Skin of body (tissue), 2 donors: ENCODE data around the gene BMP10. TPM values are rescaled to one million over a fixed set of nuclear protein-coding genes. Genes with fewer than 3 reads are reported as not detected.
"Not testable (repeated sequence)": the region's sequence is repeated elsewhere in the genome, so short reads cannot be mapped to it uniquely, and the experiment has no call there.

Experiments used
- DNase-seq: peaks from one replicate; lab custom pipeline; 2025; lab: John Stamatoyannopoulos, UW
- total RNA-seq: library from RNA; depleted of rRNA; stranded (reverse); fragments of >200 nt; gene quantifications from one replicate; pipeline ENCODE4 v1.2.3, GENCODE V29; 2014

BMP10 gene
- not detected for total RNA-seq

DNA sequence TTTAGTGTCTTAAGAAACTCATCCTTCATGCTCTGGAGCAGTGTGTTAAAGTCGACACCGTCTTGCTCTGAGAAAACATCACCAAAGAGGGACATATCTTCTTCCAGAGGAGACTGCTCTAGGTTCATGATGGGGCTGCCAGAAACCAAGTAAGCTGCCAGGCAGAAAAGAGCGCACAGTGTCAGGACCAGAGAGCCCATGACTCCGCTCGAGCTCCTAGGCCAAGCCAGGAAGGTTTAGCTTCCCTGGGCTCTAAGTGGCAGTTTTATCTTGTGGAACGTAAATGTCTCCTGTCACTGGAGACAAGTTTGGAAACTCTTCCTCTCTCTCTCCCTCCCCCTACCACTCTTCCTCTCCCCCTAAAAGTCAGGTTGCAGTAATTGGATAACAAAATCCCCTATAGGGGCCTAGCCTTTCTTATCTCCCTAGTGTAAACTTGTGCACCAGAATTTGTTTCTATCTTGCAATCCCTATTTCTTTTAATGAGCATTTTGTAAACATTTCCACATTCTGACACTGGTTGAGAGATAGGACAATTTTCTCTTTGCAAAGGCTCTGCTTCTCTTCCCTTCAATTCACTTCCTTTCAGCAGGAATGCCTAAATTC is at the start of gene BMP10:
TSS of gene BMP10 (minus strand) at position 239 of the 606 bp plus-strand sequence. CDS start at position 200, 39 bp downstream.
- no peak for DNase-seq

GRCh38 chr2:68920481-68921170 is 49.4 kb upstream of the BMP10 start:
- DNase-seq: no peak

- DNase-seq: no peak
Observed at GRCh38 chr2:68918497-68918896, 47.3 kb upstream of the BMP10 start.

DNA sequence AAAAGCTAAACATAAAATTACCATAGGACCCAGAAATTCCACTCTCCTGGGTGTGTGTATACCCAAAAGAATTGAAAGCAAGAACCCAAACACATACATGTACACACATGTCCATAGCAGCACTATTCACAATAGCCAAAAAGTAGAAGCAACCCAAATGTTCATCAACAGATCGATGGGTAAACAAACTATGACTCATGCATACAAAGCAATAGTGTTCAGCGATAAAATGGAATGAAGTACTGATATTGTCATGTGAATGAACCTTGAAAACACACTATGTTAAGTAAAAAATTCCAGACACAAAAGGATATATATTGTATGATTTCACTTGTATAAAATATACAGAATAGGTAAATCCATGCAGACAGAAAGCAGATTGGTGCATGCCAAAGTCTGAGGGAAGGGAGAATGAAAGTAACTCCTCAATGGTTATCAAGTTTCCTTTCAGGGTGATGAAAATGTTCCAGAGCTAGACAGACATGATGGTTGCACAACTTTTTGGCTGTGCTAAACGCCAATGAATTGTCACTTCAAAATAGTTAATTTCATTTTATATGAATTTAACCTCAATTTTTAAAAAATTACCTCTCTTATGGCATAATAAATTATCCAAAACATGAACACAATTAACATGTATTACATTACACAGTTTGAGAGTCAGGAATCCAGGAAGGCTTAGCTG is 46.0 kb upstream of the BMP10 start:
- no peak for DNase-seq

- no peak for DNase-seq
Observed at GRCh38 chr2:68916226-68916625, 45.0 kb upstream of the BMP10 start.

DNA sequence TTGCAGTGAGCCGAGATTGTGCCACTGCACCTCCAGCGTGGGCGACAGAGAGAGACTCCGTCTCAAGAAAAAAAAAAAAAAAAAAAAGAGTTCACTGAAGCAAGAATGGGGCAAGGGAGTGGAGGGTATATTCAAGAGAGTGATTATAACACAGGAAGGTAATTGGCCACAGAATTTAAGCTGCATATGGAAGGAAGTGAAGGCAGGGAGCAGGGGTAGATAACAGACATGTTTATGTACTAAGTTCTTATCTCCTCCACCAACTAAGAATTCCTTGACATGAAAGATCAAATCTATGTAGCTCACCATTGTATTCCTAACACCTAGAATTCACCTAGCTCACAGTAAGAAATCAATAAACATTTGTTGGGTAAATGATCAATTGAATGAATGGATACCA is 44.2 kb upstream of the BMP10 start:
- DNase-seq: no peak

DNA sequence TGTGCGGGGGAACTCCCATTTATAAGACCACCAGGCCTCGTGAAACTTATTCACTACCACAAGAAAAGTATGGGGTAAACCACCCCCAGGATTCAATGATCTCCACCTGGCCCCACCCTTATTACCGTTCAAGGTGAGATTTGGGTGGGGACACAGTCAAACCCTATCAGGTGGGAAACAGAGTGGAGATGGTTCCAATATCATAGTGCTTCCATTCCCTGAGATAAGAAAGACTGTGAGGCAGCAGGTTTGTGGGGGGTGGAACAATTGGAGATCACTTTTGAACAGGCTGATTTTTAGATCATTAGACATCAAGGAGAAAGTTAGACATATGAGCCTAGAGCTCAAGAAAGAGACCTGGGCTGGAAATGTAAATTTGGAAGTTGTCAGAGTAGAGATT is 42.2 kb upstream of the BMP10 start:
- no peak for DNase-seq

DNA sequence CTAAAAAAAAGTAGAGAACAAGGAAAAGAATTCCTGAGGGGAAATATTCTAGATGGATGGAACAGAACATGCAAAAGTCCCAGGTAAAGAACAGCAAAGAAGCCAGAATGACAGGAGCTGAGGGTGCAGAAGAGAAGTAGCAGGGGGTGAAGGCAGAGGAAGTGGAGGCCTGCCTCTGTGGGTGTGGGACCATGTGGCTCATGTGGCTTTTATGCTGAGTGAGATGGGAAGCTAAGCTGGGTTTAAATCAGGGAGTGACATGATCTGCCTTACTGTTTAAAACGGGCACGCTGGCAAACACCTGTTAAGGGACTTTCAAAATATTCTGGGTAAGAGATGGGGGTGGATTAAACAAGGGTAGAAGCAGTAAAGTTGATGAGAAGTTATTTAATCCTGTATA is 41.5 kb upstream of the BMP10 start:
- DNase-seq: no peak

DNA sequence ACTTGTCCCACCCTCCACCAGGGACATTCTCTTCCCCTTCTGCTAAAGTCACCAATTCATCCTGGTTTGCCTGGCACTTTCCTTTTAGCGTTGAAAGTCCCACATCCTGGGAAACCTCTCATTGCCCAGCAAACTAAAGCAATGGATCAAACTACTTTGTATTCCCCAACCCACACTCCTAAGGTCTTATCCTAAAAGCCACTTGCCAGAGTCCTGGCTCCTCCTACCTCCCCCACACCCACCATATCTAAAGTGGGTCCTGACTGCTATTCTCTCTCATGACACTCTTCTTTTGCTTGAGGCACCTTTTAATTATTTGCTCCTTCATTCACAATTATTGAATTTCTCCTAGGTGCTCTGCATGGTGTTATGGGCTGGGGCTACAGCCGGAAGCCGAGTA is 40.9 kb upstream of the BMP10 start:
- DNase-seq: no peak

DNA sequence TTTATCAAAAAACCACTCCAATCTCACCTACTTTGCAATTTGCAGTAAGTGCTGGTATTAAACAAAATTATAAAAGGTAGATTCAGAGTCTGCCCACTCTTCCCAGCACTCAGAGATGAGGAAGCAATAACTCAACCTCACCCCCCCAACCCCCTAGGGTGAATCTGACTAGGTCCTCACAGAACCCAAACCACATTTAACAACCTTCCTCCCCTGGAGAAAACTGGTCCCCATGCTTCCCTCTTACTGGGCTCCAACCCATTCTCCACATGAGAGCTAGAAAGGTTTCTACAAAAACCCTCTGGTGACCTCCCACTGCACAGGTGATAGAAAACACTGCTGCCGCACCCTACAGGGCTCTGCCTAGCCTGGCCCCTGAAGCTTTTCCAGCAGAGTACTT is 40.5 kb upstream of the BMP10 start:
- DNase-seq: no peak

DNA sequence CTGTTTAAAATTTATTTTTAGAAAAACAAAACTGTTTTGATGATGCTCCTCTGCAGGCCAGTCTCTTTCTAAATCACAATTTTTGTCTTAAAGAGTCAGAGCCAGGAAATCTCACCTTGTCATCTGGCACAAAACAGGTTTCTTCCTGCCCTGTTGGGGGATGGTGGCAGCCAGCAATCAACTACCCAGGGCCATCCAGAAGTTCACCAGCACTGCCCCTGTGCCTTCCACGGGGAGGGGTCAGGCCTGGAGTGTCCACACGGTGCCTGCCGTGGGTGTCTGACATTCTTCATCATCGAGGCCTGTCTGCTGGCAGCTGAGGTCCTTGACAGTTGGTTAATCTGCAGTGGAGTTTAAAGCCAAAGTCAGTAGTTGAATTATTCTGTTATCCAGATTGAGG is 40.0 kb upstream of the BMP10 start:
- DNase-seq: no peak

GRCh38 chr2:68909793-68910674 is 38.8 kb upstream of the BMP10 start:
- DNase-seq: peak; percentile 28

GRCh38 chr2:68908392-68908970 is 37.3 kb upstream of the BMP10 start:
- DNase-seq: no peak

- DNase-seq: no peak
Observed at GRCh38 chr2:68907920-68908253, 36.7 kb upstream of the BMP10 start.

GRCh38 chr2:68907232-68907919 is 36.2 kb upstream of the BMP10 start:
- DNase-seq: no peak

DNA sequence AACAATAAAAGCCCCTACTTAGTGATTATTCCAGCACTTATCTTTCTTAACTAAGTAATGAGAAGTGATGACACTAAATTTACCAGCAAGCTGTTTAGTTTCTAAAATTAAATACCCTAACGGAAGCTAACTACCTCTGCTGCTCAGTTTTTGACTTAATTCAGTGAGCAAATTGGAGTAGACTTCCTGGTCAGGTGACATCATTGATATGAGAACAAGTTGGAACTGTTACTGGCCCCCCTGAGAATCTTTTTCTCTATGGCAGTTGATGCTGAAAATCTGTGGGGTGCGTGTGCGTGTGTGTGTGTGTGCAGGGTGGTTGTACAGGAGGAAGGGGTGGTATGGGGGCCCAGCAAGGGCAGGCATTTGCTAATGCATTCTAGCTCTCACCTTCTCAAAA is 35.5 kb upstream of the BMP10 start:
- DNase-seq: no peak

DNA sequence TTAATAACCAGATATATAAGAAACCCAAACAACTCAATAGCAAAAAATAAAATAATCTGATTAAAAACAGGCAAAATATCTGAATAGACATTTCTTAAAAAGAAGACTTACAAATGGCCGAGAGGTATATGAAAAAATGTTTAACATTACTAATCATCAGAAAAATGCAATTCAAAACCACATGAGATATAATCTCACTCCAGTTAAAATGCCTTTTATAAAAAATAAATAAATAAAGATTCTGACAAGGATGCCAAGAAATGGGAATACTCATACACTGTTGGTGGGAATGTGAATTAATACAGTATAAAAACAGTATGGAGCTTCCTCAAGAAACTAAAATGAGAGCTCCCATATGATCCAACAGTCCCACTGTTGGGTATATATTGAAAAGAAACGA is 33.9 kb upstream of the BMP10 start:
- no peak for DNase-seq

- no peak for DNase-seq
Observed at GRCh38 chr2:68901561-68901960, 30.4 kb upstream of the BMP10 start.

DNA sequence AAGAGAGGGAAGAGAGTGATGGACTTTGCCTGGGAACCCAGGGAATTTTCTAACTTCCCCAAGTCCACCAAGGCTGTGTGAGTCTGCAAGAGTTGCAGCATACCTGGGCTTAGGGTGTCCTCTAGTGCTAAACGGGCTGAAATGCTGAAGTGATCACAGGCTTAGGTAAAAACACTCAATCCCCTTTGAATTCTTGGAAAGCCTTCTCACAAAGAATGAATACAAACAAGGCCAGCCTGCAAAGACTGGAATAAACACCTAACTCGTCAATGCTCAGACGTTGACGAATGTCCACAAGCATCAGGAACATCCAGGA is 30.0 kb upstream of the BMP10 start:
- DNase-seq: no peak

- no peak for DNase-seq
Observed at GRCh38 chr2:68900496-68901198, 29.4 kb upstream of the BMP10 start.

- not testable (repeated sequence) for DNase-seq
Observed at GRCh38 chr2:68895981-68896380, 24.8 kb upstream of the BMP10 start.
